Posterior cingulate gyrus (tissue), 11 donors: Measurements from ENCODE around the gene SYDE2.
"Not testable (repeated sequence)": the region's sequence is repeated elsewhere in the genome, so short reads cannot be mapped to it uniquely, and the experiment has no call there.

Experiments used
- DNase-seq, 10 donors: peaks; one replicate each; pipeline versions ENCODE4 v3.0.0 to v3.0.0-alpha.2; 2020 to 2021; ENCODE audit warnings: mixed read lengths in 3 of 10
- intact Hi-C: fragments of 100-400 bp; cut with DNase I; formaldehyde crosslinking; loops from one replicate; pipeline ENCODE4 v1.15.1; 2023

The SYDE2 gene

DNA sequence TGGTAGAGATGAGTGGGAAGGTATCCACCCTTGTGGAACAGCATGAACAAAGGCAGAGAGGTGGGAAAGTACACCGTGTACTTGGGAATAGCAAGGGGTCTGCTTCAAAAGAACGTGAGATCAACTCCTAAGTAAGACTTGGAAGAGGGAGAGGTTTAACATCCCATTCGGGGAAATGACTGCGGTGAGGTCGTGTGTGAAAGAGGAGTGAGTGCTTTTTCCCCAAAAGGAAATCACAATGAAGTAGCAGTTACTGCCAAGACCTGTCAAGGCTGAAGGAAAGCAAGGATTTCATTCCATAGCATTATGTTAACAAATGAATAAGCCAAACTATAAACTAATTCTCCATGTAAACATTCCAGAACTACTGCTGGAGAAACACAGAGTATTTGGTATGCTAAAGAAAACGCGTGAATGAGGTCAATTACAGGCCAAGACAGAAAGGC, 20.0 kb upstream of the SYDE2 start:
- DNase-seq: no peak
- intact Hi-C loops: no loop called here

GRCh38 chr1:85219853-85220610, 19.2 kb upstream of the SYDE2 start:
- intact Hi-C loops: no loop called here

GRCh38 chr1:85216697-85217096, 15.9 kb upstream of the SYDE2 start:
- DNase-seq: no peak
- intact Hi-C loops: no loop called here

More at GRCh38 chr1:85219853-85220610, 19.2 kb upstream of the SYDE2 start:
- no peak for DNase-seq

DNA sequence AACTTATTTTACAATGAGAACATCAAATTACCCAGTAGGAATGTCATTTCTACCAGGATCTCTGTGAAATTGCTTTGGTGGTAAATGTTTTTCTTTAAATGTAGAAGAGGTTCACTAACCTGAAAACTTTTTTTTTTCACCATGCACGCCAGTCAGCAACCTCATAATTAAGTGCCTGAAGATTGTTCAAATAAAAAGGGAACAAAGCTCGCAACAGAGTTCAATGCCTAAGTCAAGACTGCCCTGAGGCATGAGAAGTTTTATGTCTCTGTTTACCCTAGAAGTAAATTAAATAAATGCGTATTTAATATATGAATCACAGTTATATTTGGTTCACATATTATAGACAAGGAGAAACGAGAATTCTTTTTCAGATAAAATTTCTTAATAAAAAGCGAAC, 13.8 kb upstream of the SYDE2 start:
- no peak for DNase-seq
- intact Hi-C loops: no loop called here

- intact Hi-C loops: no loop called here
- DNase-seq: no peak
These were observed 7.7 kb upstream of the SYDE2 start for GRCh38 chr1:85208488-85208887.

- intact Hi-C loops: no loop called here
- DNase-seq: no peak
These were observed 2.9 kb upstream of the SYDE2 start for GRCh38 chr1:85203573-85204171.

- DNase-seq: no peak
- intact Hi-C loops: no loop called here
These were observed 2.0 kb upstream of the SYDE2 start for GRCh38 chr1:85202864-85203255.

GRCh38 chr1:85202092-85202863, 1.5 kb upstream of the SYDE2 start:
- intact Hi-C loops: no loop called here
- no peak for DNase-seq

GRCh38 chr1:85201340-85202091, 700 bp upstream of the SYDE2 start:
- peak in 9 of 10 donors; percentile 19 to 87 (median 45) for DNase-seq
- intact Hi-C loops: no loop called here

- intact Hi-C loops: no loop called here
These were observed 951 bp downstream of the SYDE2 start for GRCh38 chr1:85199667-85200462.

GRCh38 chr1:85198864-85199263, 2.0 kb downstream of the SYDE2 start:
- intact Hi-C loops: no loop called here
- DNase-seq: no peak

More at GRCh38 chr1:85199667-85200462, 951 bp downstream of the SYDE2 start:
- peak in 2 of 10 donors; percentile 15 to 81 for DNase-seq

DNA sequence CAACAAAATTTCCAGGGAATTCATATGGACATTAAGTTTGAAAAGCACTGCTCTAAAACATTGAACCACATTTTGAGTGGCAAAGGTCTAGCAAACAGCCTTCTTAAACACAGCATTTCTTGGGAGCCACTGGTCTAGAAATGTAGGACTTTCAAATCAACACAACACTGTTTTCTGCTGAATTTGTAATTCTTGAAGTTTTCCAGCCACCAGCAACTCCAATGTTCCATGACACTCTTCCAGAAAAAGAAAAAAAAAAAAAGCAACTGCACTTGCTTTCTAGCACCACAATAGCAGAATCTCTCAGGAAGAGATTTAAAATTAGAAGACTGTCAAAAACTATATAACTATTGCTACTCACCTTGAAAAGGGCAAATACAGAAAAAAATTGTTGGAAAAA, 4.5 kb downstream of the SYDE2 start:
- no peak for DNase-seq
- intact Hi-C loops: no loop called here

- no peak for DNase-seq
- intact Hi-C loops: no loop called here
These were observed 5.1 kb downstream of the SYDE2 start for GRCh38 chr1:85195703-85196102.

DNA sequence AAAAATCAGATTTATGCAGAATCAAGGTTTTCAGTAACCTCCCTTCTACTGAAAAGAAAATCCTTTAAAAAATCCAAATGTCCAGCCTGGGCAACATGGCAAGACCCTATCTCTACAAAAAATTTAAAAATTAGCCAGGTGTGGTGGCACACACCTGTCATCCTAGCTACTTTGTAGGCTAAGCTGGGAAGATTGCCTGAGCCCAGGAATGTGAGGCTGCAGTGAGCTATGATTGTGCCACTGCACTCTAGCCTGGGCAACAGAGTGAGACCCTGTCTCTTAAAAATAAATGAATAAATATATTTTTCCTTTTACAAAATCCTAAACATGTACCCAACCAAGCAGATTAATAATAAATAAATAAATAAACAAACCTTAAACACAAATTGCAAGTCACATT, 8.7 kb downstream of the SYDE2 start:
- DNase-seq, intact Hi-C loops: not testable (repeated sequence)

DNA sequence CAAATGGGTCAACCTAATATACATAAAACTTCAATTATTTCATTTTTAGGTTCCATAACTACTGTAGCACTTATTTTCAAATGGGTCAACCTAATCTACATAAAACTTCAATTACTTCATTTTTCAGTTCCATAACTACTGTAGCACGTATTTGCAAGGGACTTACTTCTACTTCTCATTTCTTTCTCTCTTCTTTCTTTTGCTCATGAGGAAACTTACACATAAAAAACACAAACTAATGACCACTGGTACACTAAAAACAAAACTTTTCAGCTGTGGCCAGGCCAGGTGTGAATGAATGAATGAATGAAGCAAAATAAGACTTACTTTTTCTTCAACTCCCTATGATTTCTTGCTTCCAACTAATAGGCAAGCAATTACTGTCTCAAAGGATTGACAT, 11.7 kb downstream of the SYDE2 start:
- no peak for DNase-seq
- intact Hi-C loops: no loop called here

GRCh38 chr1:85188530-85188929, 12.3 kb downstream of the SYDE2 start:
- intact Hi-C loops: no loop called here
- DNase-seq: no peak

GRCh38 chr1:85187021-85187420, 13.8 kb downstream of the SYDE2 start:
- DNase-seq, intact Hi-C loops: not testable (repeated sequence)

DNA sequence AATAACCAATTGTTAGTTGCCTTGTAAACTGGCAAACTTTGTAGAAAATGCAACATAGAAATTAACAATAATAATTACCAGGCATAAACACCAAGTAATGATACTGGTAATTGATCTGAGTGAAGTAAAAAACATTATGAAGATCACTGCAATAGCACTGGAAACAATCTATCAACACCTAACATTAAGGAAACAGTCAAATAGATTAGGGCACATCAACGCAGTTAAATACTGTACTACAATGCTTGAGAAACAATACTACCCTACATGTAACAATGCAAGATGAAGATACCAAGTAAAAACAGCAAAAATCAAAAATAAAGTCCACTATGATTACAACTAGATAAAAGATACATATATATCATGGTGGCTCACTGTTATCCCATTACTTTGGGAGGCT, 16.6 kb downstream of the SYDE2 start:
- DNase-seq: no peak
- intact Hi-C loops: no loop called here

DNA sequence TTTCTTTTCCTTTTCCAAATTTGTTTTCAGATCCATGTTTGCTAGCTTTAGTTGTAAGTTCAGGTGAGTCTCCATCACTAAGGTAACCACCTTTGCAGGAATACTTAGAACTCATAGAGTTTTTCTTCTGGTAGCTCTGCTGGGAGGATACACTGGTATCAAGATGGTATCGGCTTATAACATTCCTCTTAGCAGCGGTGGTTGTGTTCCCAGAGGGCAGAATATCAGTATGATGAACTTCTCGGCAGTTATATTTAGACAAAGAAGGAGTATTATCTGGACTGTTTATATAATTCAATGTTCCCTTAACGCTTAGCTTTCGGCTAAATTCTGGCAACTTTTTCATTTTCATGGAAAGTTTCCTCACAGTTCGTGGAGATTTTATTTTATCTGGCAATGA, 18.1 kb downstream of the SYDE2 start:
- DNase-seq: no peak
- intact Hi-C loops: no loop called here

DNA sequence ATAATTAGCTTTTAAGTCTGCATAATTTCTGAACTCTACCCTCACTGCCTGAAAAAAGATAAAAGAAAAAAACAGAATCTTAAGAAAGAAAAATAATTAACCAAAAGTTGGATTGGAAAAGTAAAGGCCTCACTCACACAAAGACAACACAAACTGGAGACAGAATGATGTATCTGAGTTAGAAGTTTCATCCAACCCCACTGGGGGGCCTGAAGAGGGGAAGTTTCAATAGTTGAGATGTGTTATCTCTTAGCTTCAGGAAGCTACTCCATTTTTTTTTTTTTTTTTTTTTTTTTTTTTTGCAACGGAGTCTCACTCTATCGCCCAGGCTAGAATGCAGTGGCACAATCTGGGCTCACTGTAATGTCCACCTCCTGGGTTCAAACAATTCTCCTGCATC, 19.9 kb downstream of the SYDE2 start:
- DNase-seq: no peak
- intact Hi-C loops: no loop called here
